A549 (cell line): Measurements from ENCODE around the gene LTF.

Experiments
- MAFK ChIP-seq: fragments of 450-650 bp; IDR thresholded peaks from 2 replicates; pipeline ENCODE4 v1.6.1; 2014; ENCODE audit not compliant: partially characterized antibody
- TF ChIP-seq, protein P1 (sequence below): fragments of >200 bp; sonication (Bioruptor Twin); formaldehyde crosslinking; IDR thresholded peaks from 3 replicates; pipeline ENCODE4 v1.5.1; 2016
- TF ChIP-seq, protein P2 (sequence below): fragments of 200-600 bp; sonication (generic); IDR thresholded peaks from 2 replicates; pipeline ENCODE4 v1.6.1; 2016; ENCODE audit warnings: antibody characterized with exemption, mild to moderate bottlenecking, moderate library complexity

DNA sequence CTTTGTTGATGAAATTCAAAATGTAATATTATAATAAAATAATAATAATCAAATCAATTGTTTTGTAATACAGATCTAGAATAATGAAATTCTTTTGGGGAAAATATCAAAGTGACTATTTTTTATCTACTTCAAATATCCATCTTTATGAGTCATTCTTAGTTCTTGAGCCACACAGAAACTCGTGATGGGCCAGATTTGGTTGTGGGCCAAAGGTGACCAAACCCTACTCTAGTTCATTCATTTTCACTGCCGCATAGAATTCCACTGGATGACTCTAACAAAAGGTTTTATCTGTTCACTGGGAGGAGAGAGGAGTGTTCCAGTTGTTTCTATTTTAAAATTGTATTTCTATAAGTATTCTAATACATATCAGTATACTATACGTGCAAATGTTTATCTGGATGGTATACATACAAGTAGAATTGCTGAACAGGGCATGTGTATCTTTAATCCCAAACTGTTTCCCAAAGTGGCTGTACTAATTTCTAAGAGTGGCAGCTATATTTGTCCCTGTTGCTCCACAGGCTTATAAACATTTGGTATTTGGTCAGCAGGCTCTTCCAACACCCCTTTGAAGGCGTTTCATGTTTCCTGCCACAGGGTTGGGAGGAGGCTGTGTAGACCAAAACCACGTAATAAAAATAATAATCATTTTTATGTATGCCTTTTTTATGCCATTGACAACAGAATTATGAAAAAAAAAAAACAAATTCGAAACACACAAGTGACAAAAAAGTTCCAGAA is 25.8 kb upstream of the LTF start:
- TF ChIP-seq, protein P1, sequence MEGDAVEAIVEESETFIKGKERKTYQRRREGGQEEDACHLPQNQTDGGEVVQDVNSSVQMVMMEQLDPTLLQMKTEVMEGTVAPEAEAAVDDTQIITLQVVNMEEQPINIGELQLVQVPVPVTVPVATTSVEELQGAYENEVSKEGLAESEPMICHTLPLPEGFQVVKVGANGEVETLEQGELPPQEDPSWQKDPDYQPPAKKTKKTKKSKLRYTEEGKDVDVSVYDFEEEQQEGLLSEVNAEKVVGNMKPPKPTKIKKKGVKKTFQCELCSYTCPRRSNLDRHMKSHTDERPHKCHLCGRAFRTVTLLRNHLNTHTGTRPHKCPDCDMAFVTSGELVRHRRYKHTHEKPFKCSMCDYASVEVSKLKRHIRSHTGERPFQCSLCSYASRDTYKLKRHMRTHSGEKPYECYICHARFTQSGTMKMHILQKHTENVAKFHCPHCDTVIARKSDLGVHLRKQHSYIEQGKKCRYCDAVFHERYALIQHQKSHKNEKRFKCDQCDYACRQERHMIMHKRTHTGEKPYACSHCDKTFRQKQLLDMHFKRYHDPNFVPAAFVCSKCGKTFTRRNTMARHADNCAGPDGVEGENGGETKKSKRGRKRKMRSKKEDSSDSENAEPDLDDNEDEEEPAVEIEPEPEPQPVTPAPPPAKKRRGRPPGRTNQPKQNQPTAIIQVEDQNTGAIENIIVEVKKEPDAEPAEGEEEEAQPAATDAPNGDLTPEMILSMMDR, result no peak
- TF ChIP-seq, protein P2, sequence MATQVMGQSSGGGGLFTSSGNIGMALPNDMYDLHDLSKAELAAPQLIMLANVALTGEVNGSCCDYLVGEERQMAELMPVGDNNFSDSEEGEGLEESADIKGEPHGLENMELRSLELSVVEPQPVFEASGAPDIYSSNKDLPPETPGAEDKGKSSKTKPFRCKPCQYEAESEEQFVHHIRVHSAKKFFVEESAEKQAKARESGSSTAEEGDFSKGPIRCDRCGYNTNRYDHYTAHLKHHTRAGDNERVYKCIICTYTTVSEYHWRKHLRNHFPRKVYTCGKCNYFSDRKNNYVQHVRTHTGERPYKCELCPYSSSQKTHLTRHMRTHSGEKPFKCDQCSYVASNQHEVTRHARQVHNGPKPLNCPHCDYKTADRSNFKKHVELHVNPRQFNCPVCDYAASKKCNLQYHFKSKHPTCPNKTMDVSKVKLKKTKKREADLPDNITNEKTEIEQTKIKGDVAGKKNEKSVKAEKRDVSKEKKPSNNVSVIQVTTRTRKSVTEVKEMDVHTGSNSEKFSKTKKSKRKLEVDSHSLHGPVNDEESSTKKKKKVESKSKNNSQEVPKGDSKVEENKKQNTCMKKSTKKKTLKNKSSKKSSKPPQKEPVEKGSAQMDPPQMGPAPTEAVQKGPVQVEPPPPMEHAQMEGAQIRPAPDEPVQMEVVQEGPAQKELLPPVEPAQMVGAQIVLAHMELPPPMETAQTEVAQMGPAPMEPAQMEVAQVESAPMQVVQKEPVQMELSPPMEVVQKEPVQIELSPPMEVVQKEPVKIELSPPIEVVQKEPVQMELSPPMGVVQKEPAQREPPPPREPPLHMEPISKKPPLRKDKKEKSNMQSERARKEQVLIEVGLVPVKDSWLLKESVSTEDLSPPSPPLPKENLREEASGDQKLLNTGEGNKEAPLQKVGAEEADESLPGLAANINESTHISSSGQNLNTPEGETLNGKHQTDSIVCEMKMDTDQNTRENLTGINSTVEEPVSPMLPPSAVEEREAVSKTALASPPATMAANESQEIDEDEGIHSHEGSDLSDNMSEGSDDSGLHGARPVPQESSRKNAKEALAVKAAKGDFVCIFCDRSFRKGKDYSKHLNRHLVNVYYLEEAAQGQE, result no peak
- TF ChIP-seq MAFK, result no peak
